HG02981 (cell line): ENCODE data around the gene BRD2.
"Not testable (repeated sequence)": the region's sequence is repeated elsewhere in the genome, so short reads cannot be mapped to it uniquely, and the experiment has no call there.

ENCODE experiments used
- ATAC-seq: cut with Tn5 transposase; IDR thresholded peaks from one replicate; pipeline ENCODE4 v1.9.1; 2021; ENCODE audit warnings: mild to moderate bottlenecking, moderate library complexity; ENCODE audit not compliant: unreplicated experiment

The BRD2 gene

DNA sequence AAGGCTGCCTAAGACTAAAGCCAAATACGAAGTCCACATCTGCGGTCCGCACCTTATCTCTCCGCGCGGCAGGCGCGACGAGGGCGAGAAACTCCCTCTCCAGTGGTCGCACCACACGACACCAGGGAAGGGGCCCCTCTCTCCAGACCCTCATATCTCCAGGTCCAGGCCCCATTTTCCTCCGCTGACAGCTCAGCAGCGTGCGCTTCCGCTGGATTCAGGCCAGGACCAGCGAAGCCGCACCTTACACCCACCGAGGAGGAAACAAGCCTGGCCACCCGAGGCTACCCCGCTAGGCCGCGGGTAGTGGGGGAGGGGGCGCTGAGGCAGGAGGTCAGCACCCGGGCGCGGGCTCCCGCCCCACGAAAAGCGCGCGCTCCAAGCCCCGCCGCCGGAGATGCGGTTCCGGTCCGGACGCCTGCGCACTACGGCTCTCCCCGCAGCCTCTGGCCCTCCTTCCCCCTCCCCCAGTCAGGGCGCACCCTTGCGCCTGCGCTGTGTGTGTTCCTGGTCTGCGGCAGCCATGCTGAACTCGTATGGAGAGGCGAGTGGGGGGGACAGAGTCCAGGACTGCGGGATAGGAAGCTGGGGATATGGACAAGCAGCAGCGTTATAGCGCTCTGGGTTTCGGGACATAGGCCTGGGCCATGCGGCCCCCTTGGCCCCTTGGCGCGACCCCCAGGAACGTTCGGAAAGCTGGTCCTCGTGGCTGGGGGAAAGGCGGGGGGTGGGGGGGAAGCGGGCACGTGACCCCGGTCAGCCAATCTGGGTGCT, at the start of gene BRD2:
TSS of gene BRD2 (plus strand) at position 502 of the 774 bp plus-strand sequence. CDS start 4,305 bp downstream, outside the sequence.
- peak; percentile 26 for ATAC-seq

DNA sequence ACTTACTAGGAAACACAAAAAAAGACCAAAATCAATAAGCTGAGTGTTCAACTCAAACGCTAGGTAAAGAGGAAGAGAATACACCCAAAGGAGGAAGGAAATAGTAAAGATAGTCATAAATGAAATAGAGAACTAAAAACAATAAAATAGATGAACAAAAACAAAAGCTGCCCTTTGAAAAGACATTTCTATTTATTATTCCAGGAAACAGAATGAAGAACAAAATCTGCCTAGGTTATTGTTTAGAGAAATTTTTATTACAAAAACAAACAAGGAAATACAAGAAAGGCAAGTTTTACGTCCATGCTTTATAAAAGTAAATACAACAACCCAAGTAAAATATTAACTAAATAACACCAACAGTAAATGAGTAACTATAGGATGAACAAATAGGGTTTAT, 47.7 kb upstream of the BRD2 start:
- no peak for ATAC-seq

DNA sequence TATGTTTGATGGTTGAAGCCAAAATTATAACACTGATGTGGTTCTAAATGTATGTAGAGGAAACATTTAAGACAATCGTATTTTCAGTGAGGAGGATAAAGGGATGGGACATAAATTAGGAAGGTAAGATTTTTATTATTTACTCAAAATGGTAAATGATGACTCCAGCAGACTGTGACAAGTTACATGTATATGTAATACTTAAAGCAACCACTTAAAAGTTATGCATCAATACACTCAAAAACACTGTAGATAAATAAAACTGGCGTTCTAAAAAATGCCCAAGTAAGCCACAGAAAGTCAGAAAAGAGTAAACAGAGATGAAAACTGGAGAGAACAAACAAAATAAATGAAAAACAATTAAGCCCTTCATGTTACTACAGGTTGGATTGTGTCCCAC, 46.3 kb upstream of the BRD2 start:
- no peak for ATAC-seq

DNA sequence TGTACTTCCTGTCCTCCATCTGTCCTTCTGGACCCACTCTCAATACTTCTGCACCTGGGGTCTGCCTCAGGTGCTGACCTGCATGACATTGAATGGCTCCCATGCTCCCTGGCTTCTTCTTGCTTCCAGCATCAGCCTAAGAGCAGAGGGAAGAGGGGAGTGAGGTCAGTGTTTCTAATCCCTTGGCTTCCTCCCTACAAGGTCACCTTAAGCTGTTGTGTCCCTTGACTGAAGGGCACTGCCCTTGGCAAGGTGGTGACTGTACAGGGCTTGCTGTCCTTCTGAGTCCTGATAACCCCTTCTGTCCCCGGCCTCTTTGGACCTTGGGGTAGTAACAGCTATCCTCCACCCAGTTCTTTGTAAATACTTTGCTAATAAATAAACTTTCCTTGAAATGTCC, 37.2 kb upstream of the BRD2 start:
- ATAC-seq: no peak

DNA sequence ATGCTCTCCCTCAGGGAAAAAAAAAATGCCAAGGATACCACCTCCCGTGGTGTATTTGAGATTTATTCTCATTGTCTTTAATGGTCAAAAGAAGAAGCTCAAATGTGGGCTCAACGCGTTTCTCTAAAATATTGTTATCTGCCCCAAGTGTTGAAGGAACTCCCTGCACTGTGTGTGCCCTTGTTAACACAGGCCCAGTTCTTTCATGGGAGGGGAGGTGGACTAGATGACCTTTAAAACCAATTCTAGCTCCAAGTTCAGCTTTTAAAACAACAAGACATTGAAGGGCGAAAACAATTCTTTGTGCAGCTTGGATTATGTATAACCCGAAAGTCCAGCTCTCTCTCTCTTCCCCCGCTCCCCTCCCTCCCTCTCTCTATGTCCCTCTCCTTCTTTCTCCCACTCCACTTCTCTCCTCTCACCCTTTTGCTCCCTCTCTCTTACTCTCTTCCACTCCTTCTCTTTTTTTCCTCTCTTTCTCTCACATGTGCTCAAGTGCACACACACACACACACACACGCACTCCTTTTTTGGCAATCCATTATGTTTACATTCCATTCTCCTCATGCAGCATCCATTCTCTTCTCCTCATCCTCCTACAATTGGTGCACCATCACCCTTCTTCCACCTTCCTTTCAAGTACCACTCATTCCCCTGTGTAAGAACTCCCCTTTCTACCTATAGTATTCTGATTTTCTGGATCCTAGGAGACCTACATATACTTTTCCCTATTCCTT, 36.1 kb upstream of the BRD2 start:
- no peak for ATAC-seq

DNA sequence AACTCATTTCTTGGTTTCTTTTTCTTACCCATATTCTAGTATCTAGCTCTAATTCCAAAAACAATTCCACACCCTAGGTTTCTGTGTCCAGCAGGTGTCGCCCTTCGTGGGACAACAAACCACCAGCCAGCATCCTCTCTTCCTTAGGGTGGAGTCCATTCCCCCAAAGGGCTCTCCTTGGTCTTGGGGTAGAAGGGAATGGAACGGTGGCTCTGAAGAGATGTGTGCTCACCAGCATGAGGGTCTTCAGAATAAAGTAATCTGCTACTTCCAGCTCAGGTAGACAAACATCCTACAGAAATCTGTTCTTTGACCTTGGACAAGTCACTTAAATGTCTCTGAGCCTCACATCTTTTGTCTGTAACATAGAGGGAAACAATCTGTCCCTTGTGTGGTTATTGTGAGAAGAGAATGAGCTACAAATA, 34.7 kb upstream of the BRD2 start:
- no peak for ATAC-seq

DNA sequence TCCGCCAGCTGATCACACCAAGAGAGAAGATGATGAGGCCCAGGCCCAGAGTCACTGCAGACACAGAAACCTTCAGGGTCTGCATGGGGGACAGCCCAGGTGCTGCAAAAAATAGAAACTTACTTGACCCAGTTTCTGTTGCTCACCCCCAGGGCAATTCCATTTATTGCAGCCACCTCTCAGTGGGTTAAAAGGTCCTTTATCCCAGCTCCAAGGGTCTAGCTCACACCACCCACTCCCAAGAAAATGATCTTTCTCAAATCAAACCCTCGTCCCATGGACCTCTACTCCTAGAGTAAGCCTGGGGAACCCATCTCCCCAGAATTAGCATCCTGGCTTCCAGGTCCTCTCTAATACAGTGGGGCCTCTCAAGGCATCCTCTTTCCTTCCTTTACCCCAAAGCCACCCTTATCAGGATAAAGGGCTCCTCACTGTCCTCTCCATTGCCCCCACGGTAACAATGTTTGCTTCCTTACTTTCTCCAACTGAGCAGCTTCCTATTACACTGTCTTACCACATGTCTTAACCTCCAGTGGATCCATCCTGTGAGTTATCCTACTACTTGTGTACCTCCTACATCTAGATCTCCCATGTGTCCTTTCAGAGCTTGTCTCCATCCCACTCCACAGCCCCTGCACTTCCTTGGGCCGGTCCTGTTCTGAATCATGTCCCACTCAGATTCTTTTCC, 32.7 kb upstream of the BRD2 start:
- ATAC-seq: no peak

DNA sequence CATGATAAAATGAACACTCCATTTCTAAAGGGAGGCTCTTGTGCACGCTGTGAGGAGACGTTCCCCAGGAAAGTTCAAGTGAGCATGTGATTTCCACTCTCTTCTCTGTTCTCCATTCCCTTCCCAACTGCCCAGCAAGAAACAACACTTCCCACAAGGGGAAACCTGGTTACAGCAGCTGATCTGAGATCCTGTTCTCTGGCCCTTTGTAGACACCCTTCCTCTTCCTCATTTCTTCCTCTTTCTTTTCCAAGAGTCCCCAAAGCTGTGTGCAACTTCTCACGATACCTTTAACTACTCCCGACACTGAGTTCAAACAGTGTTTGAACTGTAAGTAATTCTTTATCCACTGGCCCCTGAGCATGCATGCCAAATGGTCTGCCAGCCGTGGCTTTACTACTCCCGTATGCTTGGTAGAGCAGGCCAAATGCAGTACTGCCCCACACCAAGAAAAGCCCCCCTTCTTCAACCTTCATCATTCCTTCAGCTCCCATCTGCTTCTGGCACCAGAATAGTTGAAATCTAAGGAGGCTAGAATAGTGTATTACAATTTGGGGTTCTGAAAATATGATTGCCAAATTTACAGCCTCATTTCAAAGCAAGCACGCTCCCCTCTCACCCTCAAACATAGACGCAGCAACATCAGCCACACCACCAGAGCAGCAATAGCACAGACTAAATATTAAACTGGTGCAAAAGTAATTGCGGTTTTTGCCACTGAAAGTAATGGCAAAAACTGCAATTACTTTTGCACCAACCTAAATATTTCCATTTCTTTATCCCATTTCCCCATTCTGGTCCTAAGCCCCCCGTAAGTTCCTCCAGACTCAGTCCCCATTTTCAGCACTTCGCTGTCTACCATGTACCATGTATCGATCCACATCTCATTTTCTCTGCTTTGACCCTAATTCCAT, 31.9 kb upstream of the BRD2 start:
- ATAC-seq: no peak

DNA sequence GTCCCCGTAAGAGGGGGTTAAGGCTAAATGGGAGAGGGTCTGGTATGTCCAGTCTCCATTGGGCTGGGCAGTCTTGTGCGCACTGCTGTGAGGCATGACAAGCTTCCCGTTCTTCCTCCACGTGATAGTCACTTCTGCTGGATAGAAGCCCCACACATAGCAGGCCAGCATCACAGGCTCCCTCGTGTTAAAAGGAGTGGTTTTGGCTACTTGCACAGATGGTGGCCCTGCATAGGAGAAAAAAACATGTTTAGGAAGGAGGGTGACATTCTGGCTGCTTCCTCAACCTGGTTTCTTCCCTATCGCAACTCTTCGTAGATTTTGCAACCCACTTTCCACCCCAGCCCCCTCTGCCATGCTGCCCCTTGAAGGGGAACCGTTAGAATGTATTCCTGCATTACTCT, 31.2 kb upstream of the BRD2 start:
- no peak for ATAC-seq

DNA sequence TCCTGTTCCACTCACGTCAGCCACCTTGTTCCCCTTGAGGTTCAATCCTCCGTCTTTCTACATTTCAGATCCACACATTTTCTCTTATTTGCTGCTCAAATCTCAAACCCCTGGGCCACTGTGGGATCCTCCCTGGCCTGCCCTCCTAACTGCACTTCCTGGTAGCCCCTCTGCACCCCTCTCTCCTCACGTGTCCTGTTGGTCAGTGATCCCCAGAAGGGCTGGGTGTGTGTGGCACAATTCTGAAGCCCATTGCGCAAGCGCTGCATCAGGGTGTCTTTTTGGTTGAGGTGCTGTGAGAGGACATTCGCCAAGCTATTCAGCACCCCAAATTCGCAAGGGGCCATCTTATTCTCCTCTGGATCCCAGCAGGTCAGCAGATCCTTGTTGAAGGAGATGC, 29.9 kb upstream of the BRD2 start:
- ATAC-seq: no peak

DNA sequence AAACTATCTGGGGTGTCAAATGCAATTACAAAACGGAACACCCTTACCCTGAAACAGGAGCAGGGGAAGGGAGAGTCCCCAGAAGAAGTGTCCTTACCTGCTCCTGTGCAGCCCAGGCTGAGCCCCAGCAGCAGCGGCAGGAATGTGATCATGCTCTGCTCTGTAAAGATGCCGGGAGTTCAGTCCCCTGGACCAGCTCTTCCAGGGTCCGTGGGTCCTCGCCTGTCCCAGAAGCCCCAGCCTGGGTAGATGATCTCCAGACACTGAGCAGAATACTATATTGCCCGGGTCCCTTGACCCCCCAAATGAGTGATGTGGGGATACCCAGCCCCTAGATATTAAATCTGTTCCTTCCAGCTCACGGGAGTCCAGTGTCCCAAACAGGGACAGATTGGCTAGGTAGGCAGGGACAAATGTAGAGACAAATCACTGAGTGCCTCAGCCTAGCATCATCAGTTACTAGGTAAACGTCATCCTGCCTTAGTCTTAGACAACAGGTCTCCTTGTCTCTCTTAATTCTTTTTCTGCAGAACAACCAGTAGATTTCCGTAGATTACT, 27.7 kb upstream of the BRD2 start, which contains the start of gene HLA-DMB:
TSS of gene HLA-DMB (minus strand) at position 373 of the 558 bp plus-strand sequence. CDS start at position 152, 221 bp downstream.
- peak; percentile 44 for ATAC-seq

DNA sequence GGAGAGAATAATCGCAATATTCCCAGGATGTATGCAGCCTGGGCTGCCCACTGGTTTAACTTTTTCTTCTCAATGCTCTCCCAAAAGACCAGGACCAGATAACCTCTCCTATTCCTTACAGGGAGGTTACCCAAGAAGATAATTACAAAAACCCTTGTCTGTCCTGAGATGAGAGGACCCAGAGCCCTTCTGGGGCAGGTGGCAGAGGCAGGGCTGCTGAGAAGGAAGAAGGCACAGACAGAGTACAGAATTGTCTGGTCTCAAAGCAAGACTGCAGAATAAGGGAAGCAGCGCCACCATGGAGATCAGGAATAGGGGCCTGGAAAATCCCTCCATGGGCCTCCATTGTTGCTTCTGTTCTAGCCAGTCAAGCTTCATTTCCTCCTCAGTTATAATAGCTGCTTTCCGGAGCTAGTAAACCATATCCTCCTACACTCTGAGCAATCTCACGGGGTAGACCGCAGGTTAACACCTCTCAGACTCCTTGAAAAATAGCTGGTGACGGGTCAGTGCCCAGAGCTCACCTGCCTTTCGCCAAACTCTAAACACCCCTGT, 27.1 kb upstream of the BRD2 start:
- peak; percentile 53 for ATAC-seq

DNA sequence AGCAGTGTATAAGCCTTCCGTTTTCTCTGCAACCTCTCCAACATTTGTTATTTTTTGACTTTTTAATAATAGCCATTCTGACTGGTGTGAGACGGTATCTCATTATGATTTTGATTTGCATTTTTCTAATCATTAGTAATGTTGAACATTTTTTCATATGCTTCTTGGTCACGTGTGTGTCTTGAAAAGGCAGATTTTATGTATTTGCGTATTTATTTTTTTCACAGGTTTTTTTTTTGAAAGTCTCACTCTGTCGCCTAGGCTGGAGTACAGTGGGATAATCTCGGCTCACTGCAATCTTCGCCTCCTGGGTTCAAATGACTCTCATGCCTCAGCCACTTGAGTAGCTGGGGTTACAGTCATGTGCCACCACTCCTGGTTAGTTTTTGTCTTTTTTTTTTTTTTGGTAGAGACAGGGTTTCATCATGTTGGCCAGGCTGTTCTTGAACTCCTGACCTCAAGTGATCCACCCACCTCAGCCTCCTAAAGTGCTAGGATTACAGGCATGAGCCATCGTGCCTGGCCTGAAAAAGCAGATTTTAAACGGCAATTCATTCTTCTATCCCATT, 25.8 kb upstream of the BRD2 start:
- ATAC-seq: not testable (repeated sequence)

DNA sequence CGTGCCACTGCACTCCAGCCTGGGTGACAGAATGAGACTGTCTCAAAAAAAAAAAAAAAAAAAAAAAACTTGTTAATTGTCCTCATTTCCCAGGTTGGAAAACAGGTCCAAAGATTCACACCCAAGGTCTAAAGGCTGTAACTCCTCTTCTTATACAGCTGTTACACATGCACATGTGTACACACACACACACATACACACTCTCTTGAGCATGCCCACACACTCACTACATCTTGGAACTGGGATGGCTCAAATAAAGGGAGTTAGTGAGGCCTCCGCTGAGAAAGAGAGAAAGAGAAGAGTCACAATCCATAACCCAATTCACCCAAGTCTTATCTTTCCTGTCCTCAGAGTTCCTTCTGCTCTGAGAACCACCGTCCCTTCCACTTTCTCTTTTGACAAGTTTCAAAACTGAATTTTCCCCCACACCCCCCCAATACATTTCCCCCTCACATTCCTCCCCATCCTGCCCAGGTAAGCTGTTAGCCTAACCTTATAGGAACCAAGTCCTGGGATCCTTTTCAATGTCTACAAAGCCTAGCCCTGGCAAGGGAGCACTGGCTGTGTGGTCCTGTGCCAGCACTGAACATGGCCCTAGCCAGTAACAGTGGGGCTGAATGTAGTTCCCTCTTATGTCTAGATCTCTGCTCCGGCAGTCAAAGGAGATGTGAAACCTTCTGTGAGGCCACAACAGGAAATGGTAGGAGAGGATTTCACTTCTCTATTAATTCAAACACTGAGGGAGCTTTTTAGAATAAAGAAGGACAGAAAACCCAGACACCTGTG, 24.3 kb upstream of the BRD2 start:
- peak; percentile 50 for ATAC-seq

DNA sequence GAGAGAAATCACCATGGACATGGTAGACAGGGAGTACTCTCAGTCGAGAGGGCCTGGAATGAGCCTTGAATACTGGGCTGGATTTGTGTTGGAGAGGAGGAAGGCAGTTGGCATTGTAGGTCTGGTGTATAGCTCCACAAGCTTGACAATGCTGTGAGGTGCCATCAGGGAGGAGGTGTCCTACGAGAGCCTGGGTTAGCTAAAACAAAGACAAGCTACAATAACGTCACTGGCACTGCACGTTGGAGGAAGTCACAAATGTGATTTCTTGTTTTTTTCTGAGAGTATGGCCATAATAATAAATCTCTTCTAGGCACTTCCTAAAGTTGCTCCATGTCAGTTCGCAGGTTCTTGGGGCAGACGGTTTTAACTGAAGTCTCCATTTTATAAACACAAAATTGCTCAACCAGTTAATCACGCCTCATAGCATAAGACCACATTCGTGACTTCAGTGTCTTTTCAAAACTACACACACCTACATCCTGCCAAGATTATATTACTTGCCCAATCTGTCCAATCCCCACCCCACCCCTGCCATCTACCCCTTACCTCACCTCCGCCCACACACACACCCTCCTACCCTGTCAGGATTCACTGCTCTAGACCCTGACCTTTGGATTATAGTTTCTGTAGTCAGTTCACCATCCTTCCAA, 23.2 kb upstream of the BRD2 start:
- no peak for ATAC-seq

DNA sequence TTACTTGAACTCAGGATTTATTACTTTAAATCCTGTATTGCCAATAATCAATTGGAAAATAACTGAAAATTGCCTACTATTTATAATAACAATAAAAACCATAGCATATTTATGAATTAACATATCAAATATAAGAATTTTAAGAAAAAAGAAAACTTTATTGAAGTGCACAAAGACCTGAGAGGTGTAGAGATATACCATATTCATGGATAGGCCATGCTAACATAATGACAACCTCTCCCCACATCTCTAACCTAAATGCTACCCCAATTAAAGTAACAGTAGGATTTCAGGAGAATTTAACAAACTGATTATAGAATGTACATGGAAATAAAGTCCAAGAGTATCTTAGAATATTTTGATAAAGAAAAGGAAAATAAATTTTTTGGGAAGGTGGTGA, 22.4 kb upstream of the BRD2 start:
- no peak for ATAC-seq

DNA sequence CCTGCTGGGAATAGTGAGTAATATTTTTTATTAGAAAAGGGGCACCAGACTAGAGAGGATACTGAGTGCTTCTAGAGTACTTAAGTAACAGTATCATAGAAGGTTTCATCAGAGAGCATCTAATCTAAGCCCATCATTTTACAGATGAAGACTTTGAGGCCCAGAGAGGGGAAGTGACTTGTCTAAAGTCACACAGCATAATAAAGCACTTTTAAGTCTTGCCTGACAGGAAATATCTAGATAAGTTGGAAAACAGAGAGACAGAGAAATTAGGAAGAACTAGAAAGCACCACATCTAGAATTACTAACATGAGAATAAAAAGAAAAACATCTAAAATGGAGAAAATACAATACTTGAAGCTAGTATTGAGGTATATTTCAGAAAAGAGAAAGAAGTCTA, 21.5 kb upstream of the BRD2 start:
- no peak for ATAC-seq
